Activated B cell treated with CpG ODN at 0.5 μM for 24 hours (primary cell): Measurements from ENCODE around the gene CNN2. TPM values are rescaled to one million over a fixed set of nuclear protein-coding genes. Genes with fewer than 3 reads are reported as not detected.

Experiments
- ATAC-seq: fragments of 200-7000 bp; cut with Tn5 transposase; one replicate; pipeline ENCODE4 v1.10.0; 2021; ENCODE audit warnings: low read depth, mild to moderate bottlenecking, moderate library complexity
- CTCF ChIA-PET: fragments of 350-600 bp; sonication (Branson Sonifier 250); formaldehyde crosslinking; loops from one replicate; lab custom pipeline; 2021; ENCODE audit warnings: antibody characterized with exemption; lab: Charles Lee
- POLR2A ChIA-PET: fragments of 350-600 bp; sonication (Branson Sonifier 250); formaldehyde crosslinking; loops from one replicate; lab custom pipeline; 2021; ENCODE audit warnings: antibody characterized with exemption; lab: Charles Lee
- DNase-seq: peaks from one replicate; pipeline ENCODE4 v3.0.0; 2022
- H3K27ac Mint-ChIP-seq: one replicate; pipeline ENCODE4 v1.8.0; 2020; ENCODE audit warnings: mixed read lengths
- H3K27me3 Mint-ChIP-seq: one replicate; pipeline ENCODE4 v1.8.0; 2021; ENCODE audit warnings: mixed read lengths
- H3K36me3 Mint-ChIP-seq: one replicate; pipeline ENCODE4 v1.8.0; 2021; ENCODE audit warnings: low read depth, mixed read lengths
- H3K4me1 Mint-ChIP-seq: one replicate; pipeline ENCODE4 v1.8.0; 2021; ENCODE audit warnings: mixed read lengths
- H3K4me3 Mint-ChIP-seq: one replicate; pipeline ENCODE4 v1.8.0; 2020; ENCODE audit warnings: mild to moderate bottlenecking, mixed read lengths
- H3K9me3 Mint-ChIP-seq: one replicate; pipeline ENCODE4 v1.8.0; 2020; ENCODE audit warnings: mixed read lengths
- CTCF ChIP-seq: fragments of 200-600 bp; IDR thresholded peaks from one replicate; pipeline ENCODE4 v1.8.0; 2022; ENCODE audit warnings: antibody characterized with exemption, mild to moderate bottlenecking
- intact Hi-C: fragments of 100-400 bp; cut with micrococcal nuclease; formaldehyde crosslinking; loops from one replicate; pipeline ENCODE4 v1.15.1; 2024
- total RNA-seq: library from RNA; stranded (reverse); gene quantifications from 2 replicates; pipeline ENCODE4 v1.2.3, GENCODE V29; 2022

The CNN2 gene
- total RNA-seq, 1 donor from 2014 or later = 352 TPM

GRCh38 chr19:1058112-1058511, 31.7 kb downstream of the CNN2 start:
- ATAC-seq = peak; percentile 38
- Mint-ChIP-seq H3K9me3 (peaks cover 6% of the 10 kb centered on the region), H3K4me1 (peaks cover 23% of the 10 kb centered on the region), H3K27me3 (no peaks in the 10 kb centered on the region), H3K36me3 (peaks cover 49% of the 10 kb centered on the region), H3K4me3 (no peak overlapping the region), H3K27ac (peak overlapping the region; percentile 83)
- DNase-seq = no peak
- ChIA-PET POLR2A (interaction anchor here (0.5 to 3.6 kb wide), 9 partner anchors 9 to 211 kb away, joined by 3 to 25 read pairs (median 6); partner anchors contain the start of genes ABCA7, ARHGAP45 and CIRBP), CTCF (interaction anchor here (0.6 to 2.6 kb wide), 5 partner anchors 9 to 55 kb away, joined by 3 to 13 read pairs (median 5); partner anchors contain the start of genes ARHGAP45 and GPX4)
- TF ChIP-seq CTCF = no peak
- intact Hi-C loops = no loop called here

DNA sequence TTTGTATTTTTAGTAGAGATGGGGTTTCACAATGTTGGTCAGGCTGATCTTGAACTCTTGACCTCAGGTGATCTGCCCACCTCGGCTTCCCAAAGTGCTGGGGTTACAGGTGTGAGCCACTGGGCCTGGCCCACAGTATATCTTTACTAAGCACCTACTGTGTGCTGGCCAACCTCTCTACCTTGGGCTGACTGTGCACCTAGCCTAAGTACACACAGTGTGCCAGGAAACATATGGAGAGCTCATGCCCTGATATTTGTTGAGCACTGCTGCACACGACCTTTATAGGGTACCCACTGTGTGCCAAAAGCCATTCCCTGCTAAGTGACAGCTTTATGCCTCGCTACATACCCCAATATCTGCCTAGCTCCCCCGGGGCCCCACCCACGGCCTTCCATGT, 34.3 kb downstream of the CNN2 start:
- H3K4me1 Mint-ChIP-seq = peaks cover 39% of the 10 kb centered on the region
- no peak overlapping the region for H3K27ac Mint-ChIP-seq
- DNase-seq (no peak), ATAC-seq (no peak)
- no peaks in the 10 kb centered on the region for H3K27me3 Mint-ChIP-seq
- peaks cover 6% of the 10 kb centered on the region for H3K9me3 Mint-ChIP-seq
- H3K36me3 Mint-ChIP-seq = peaks cover 36% of the 10 kb centered on the region
- no peak overlapping the region for H3K4me3 Mint-ChIP-seq
- TF ChIP-seq CTCF = no peak
- ChIA-PET CTCF (no interaction called here), POLR2A (interaction anchor here (0.6 to 1.4 kb wide), 6 partner anchors 12 to 146 kb away, joined by 3 to 9 read pairs (median 3); no protein-coding TSS in a partner anchor)
- intact Hi-C loops = no loop called here

DNA sequence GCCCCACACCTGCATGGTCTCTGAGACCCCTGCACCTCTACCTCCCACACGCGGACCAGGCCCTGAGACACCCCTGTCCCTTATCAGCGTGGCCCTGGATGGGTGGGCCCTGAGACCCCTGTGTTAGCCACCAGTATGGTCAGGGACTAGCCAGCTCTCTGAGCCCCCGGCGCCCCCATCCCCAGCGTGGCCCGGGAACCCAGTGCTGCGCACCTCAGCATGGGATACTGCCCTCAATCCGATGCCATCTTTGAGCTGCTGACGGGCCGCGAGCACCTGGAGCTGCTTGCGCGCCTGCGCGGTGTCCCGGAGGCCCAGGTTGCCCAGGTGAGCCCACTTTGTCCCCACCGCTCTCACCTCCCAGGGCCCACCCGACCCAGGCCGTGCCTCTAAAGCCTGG, 35.6 kb downstream of the CNN2 start:
- Mint-ChIP-seq H3K4me1 (peaks cover 42% of the 10 kb centered on the region), H3K4me3 (no peak overlapping the region), H3K27me3 (no peaks in the 10 kb centered on the region), H3K9me3 (no peaks in the 10 kb centered on the region), H3K27ac (no peak overlapping the region), H3K36me3 (peaks cover 24% of the 10 kb centered on the region)
- ChIA-PET POLR2A (interaction anchor here (0.5 to 1.2 kb wide), 2 partner anchors 14 to 22 kb away, joined by 3 to 5 read pairs; partner anchors contain the start of gene ABCA7), CTCF (interaction anchor here (1.0 kb wide), 1 partner anchor 51 kb away, joined by 3 read pairs; no protein-coding TSS in a partner anchor)
- no peak for TF ChIP-seq CTCF
- intact Hi-C loops = no loop called here
- no peak for ATAC-seq
- DNase-seq = no peak

- TF ChIP-seq CTCF = no peak
- ATAC-seq (peak; percentile 12), DNase-seq (no peak)
- CTCF ChIA-PET = interaction anchor here (1.0 kb wide), 1 partner anchor 51 kb away, joined by 3 read pairs; no protein-coding TSS in a partner anchor
- Mint-ChIP-seq H3K9me3 (no peaks in the 10 kb centered on the region), H3K36me3 (peaks cover 19% of the 10 kb centered on the region), H3K27ac (no peak overlapping the region), H3K4me3 (no peak overlapping the region), H3K4me1 (peaks cover 37% of the 10 kb centered on the region), H3K27me3 (no peaks in the 10 kb centered on the region)
- POLR2A ChIA-PET = interaction anchor here (0.5 to 1.2 kb wide), 2 partner anchors 14 to 23 kb away, joined by 3 to 5 read pairs; partner anchors contain the start of gene ABCA7
- intact Hi-C loops = no loop called here
These were observed 36.1 kb downstream of the CNN2 start for GRCh38 chr19:1062387-1063029.
